Transverse colon (tissue), 4 donors: ENCODE results near the gene CIPC.

Experiments used
- EP300 ChIP-seq: sonication (generic); formaldehyde crosslinking; IDR thresholded peaks from one replicate; pipeline ENCODE4 v1.6.1; 2017; ENCODE audit warnings: antibody characterized with exemption, low read depth
- POLR2A ChIP-seq: fragments of 450-650 bp; IDR thresholded peaks from one replicate; pipeline ENCODE4 v1.6.1; 2016; ENCODE audit warnings: antibody characterized with exemption, mild to moderate bottlenecking, moderate library complexity
- POLR2AphosphoS5 ChIP-seq, 3 donors: sonication (generic); formaldehyde crosslinking; IDR thresholded peaks; one replicate each; pipeline ENCODE4 v1.6.1; 2016; ENCODE audit warnings: antibody characterized with exemption in 3 of 3
- TF ChIP-seq, protein P1 (sequence below), 5 experiments: fragments of 200-600 bp in 3 of 5; fragments of 450-650 bp in 2 of 5; sonication (generic) in 3 of 5; IDR thresholded peaks; 1 replicate in 2 of 5; 2 replicates in 3 of 5; pipeline ENCODE4 v1.5.1; 2016 to 2017; ENCODE audit warnings: antibody characterized with exemption in 5 of 5, inconsistent platforms in 3 of 5, mild to moderate bottlenecking in 2 of 5, moderate library complexity in 1 of 5

DNA sequence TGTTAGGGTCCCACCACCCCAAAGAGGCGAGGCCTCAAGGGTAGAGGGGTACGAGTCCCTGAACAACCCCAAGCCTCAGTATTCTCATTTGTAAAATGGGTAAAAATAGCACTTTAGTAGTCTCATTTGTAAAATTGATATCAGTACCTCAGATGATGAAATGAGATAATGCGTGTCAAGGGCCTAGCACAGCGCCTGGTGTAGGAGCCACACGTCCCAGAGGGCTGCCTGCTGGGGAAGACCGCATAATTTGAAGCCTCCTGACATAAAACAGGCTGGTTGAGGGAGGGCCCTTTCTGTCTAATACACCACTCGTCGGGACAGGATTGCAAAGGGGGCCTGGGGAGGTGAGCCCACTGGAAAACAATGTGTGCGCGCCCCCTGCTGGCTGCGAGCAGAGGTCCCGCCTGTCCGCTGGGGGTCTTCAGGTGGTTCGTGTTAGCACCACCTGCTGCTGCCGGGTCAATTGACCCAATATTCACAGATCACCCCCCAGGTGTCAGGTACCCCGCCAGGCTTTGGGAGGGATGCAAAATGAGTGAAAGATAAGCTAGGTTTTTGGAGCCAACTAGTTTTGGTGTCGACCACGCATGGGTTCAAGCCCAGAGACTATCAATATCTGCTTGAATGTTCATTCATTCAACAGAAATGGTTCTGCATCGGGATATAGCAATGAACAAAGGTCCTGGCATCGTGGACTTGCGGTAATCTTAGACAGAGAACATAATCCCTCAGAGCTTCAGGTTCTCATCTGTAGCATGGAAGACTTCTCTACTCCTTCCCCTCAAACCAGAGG, 44.8 kb upstream of the CIPC start:
- TF ChIP-seq POLR2AphosphoS5 (IDR thresholded peaks at IDR 0.05) (peak in 1 of 3 donors; percentile 18), EP300 (no peak), POLR2A (no peak)
- TF ChIP-seq, protein P1, sequence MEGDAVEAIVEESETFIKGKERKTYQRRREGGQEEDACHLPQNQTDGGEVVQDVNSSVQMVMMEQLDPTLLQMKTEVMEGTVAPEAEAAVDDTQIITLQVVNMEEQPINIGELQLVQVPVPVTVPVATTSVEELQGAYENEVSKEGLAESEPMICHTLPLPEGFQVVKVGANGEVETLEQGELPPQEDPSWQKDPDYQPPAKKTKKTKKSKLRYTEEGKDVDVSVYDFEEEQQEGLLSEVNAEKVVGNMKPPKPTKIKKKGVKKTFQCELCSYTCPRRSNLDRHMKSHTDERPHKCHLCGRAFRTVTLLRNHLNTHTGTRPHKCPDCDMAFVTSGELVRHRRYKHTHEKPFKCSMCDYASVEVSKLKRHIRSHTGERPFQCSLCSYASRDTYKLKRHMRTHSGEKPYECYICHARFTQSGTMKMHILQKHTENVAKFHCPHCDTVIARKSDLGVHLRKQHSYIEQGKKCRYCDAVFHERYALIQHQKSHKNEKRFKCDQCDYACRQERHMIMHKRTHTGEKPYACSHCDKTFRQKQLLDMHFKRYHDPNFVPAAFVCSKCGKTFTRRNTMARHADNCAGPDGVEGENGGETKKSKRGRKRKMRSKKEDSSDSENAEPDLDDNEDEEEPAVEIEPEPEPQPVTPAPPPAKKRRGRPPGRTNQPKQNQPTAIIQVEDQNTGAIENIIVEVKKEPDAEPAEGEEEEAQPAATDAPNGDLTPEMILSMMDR (IDR thresholded peaks at IDR 0.05): peak; percentile 88 to 98 (median 91)
